ENCODE data around the gene RFT1. TPM values are rescaled to one million over a fixed set of nuclear protein-coding genes. Genes with fewer than 3 reads are reported as not detected.
A peak's percentile ranks its signal among the peaks of the same experiment; 100 is the strongest.

RFT1 gene
- total and polyA plus RNA-seq, 2 of the 13 experiments (the other 11 are each of a cell fraction or from before 2014, with no cell fraction given): 23.2 to 37.0 TPM

- TF ChIP-seq, protein P1, sequence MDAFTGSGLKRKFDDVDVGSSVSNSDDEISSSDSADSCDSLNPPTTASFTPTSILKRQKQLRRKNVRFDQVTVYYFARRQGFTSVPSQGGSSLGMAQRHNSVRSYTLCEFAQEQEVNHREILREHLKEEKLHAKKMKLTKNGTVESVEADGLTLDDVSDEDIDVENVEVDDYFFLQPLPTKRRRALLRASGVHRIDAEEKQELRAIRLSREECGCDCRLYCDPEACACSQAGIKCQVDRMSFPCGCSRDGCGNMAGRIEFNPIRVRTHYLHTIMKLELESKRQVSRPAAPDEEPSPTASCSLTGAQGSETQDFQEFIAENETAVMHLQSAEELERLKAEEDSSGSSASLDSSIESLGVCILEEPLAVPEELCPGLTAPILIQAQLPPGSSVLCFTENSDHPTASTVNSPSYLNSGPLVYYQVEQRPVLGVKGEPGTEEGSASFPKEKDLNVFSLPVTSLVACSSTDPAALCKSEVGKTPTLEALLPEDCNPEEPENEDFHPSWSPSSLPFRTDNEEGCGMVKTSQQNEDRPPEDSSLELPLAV (CRISPR knock-in tag; conservative IDR thresholded peaks at IDR 0.05; ENCODE audit: low read depth): no peak
- 0 out of 2 replicates have a peak, but pooled peaks have one; percentile 11 for TF ChIP-seq FOXA3 (CRISPR knock-in tag; IDR thresholded peaks at IDR 0.05)
- TF ChIP-seq ZNF563 (CRISPR knock-in tag; IDR thresholded peaks at IDR 0.05): no peak
- TF ChIP-seq FOXK1 (CRISPR knock-in tag; IDR thresholded peaks at IDR 0.05; ENCODE audit: borderline replicate concordance, low read depth): peak; percentile 22; the same call in 1 of the 2 replicates
- TF ChIP-seq ZNF317 (CRISPR knock-in tag; IDR thresholded peaks at IDR 0.05): no peak
- no peak for TF ChIP-seq FOXC1 (CRISPR knock-in tag; IDR thresholded peaks at IDR 0.05; ENCODE audit: borderline replicate concordance)
- no peak for TF ChIP-seq KDM5A (IDR thresholded peaks at IDR 0.05; ENCODE audit: borderline replicate concordance, low read length)
- TF ChIP-seq SP1 (IDR thresholded peaks at IDR 0.05): no peak
- TF ChIP-seq SP1 (CRISPR knock-in tag; IDR thresholded peaks at IDR 0.05): no peak
- no peak for TF ChIP-seq ZBTB33 (CRISPR knock-in tag; IDR thresholded peaks at IDR 0.05)
- TF ChIP-seq SNAPC4 (CRISPR knock-in tag; IDR thresholded peaks at IDR 0.05): no peak
Measured at GRCh38 chr3:53044371-53044710, 85.9 kb downstream of the RFT1 start (continued).
